CD4-positive, alpha-beta T cell treated with Interleukin-12 subunit alpha and Interleukin-12 subunit beta, for 1 hour (primary cell): ENCODE measurements around the gene SEPTIN8.
"Not testable (repeated sequence)": the region's sequence is repeated elsewhere in the genome, so short reads cannot be mapped to it uniquely, and the experiment has no call there.

Experiments used
- DNase-seq: peaks from one replicate; pipeline ENCODE4 v3.0.0-alpha.2; 2020

SEPTIN8 gene

GRCh38 chr5:132812123-132812765, 35.2 kb upstream of the SEPTIN8 start:
- no peak for DNase-seq

GRCh38 chr5:132810605-132811004, 33.6 kb upstream of the SEPTIN8 start:
- no peak for DNase-seq

- no peak for DNase-seq
Measured at GRCh38 chr5:132808866-132809265, 31.8 kb upstream of the SEPTIN8 start.

GRCh38 chr5:132808448-132808847, 31.4 kb upstream of the SEPTIN8 start:
- DNase-seq = no peak

GRCh38 chr5:132807163-132807838, 30.3 kb upstream of the SEPTIN8 start:
- DNase-seq = no peak

GRCh38 chr5:132806804-132807162, 29.7 kb upstream of the SEPTIN8 start:
- DNase-seq = not testable (repeated sequence)

- DNase-seq = not testable (repeated sequence)
Measured at GRCh38 chr5:132805872-132806271, 28.8 kb upstream of the SEPTIN8 start.

GRCh38 chr5:132804219-132804618, 27.2 kb upstream of the SEPTIN8 start:
- DNase-seq = not testable (repeated sequence)

GRCh38 chr5:132802685-132803066, 25.6 kb upstream of the SEPTIN8 start:
- not testable (repeated sequence) for DNase-seq

GRCh38 chr5:132802044-132802684, 25.1 kb upstream of the SEPTIN8 start:
- no peak for DNase-seq

GRCh38 chr5:132800545-132800944, 23.5 kb upstream of the SEPTIN8 start:
- no peak for DNase-seq

GRCh38 chr5:132799392-132799791, 22.4 kb upstream of the SEPTIN8 start:
- no peak for DNase-seq

GRCh38 chr5:132797651-132798050, 20.6 kb upstream of the SEPTIN8 start:
- no peak for DNase-seq

- DNase-seq = no peak
Measured at GRCh38 chr5:132791026-132791425, 14.0 kb upstream of the SEPTIN8 start.

GRCh38 chr5:132790201-132790865, 13.3 kb upstream of the SEPTIN8 start:
- DNase-seq = no peak

GRCh38 chr5:132788990-132789886, 12.2 kb upstream of the SEPTIN8 start:
- DNase-seq = no peak

GRCh38 chr5:132788508-132788907, 11.5 kb upstream of the SEPTIN8 start:
- no peak for DNase-seq

GRCh38 chr5:132787076-132787475, 10.0 kb upstream of the SEPTIN8 start:
- no peak for DNase-seq

- DNase-seq = no peak
Measured at GRCh38 chr5:132785864-132786263, 8.8 kb upstream of the SEPTIN8 start.

GRCh38 chr5:132785365-132785764, 8.3 kb upstream of the SEPTIN8 start:
- no peak for DNase-seq

- DNase-seq = no peak
Measured at GRCh38 chr5:132782101-132782500, 5.1 kb upstream of the SEPTIN8 start.

- no peak for DNase-seq
Measured at GRCh38 chr5:132781029-132781428, 4.0 kb upstream of the SEPTIN8 start.

GRCh38 chr5:132780577-132780976, 3.5 kb upstream of the SEPTIN8 start:
- DNase-seq = no peak
